ENCODE results near the gene ARHGAP22.

Gene ARHGAP22

GRCh38 chr10:48633381-48634197 lies 28.7 kb upstream of the ARHGAP22 start:
- DNase-seq = no peak

GRCh38 chr10:48632166-48632565 lies 27.3 kb upstream of the ARHGAP22 start:
- no peak for DNase-seq

- DNase-seq = no peak
Measured at GRCh38 chr10:48627984-48628609, 23.2 kb upstream of the ARHGAP22 start.

DNA sequence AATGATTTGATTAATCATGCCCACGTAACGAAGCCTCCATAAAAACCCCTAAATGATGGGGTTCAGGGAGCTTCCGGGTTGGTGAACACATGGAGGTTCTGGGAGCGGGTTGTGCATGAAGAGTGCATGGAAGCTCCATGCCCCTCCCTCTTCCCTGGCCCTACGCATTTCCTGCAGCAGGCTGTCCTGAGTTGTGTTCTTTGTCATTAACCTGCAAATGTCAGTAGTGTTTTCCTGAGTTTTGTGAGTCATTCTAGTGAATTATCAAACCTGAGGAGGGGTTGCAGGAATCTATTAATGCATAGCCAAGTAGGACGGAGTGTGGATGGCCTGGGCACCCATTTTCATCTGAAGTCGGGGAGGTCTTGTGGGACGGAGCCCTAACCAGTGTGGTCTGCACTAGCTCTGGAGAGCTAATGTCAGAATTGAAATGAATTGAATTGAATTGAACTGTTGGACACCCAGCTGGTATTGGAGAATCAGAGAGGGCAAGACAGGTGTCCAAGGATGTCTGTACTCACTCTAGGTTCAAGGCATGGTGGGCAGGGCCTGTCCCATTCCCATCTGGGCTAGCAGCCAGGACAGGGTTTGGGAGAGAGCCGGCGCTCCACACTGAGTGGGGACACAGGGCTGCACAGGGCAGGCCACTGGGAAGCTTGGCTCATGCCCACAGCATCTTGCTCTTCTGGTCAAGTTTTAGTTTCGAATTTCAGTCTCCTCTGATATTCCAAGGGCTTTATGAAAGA lies 22.3 kb upstream of the ARHGAP22 start:
- no peak for DNase-seq

GRCh38 chr10:48626447-48626846 lies 21.6 kb upstream of the ARHGAP22 start:
- DNase-seq = no peak

GRCh38 chr10:48625826-48626134 lies 20.9 kb upstream of the ARHGAP22 start:
- no peak for DNase-seq

- DNase-seq = peak; percentile 15 to 45
Measured at GRCh38 chr10:48623607-48624132, 18.8 kb upstream of the ARHGAP22 start.

GRCh38 chr10:48623009-48623408 lies 18.1 kb upstream of the ARHGAP22 start:
- DNase-seq = no peak

- no peak for DNase-seq
Measured at GRCh38 chr10:48620719-48621118, 15.8 kb upstream of the ARHGAP22 start.

DNA sequence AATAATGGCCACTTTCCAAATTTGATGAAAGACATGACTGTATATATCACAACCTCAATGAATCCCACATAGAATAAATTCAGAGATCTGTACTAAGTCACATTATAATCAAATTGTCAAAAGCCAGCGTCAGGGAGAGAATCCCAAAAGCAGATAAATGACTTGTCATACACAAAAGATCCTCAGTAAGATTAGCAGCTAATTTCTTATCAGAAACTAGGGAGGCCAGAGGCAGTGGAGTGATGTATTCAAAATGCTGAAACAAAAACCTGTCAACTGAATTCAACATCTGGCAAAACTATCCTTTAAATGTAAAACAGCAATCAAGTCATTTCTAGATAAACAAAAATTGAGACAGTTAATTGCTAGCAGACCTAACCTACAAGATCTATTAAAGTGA lies 11.6 kb upstream of the ARHGAP22 start:
- DNase-seq = no peak

DNA sequence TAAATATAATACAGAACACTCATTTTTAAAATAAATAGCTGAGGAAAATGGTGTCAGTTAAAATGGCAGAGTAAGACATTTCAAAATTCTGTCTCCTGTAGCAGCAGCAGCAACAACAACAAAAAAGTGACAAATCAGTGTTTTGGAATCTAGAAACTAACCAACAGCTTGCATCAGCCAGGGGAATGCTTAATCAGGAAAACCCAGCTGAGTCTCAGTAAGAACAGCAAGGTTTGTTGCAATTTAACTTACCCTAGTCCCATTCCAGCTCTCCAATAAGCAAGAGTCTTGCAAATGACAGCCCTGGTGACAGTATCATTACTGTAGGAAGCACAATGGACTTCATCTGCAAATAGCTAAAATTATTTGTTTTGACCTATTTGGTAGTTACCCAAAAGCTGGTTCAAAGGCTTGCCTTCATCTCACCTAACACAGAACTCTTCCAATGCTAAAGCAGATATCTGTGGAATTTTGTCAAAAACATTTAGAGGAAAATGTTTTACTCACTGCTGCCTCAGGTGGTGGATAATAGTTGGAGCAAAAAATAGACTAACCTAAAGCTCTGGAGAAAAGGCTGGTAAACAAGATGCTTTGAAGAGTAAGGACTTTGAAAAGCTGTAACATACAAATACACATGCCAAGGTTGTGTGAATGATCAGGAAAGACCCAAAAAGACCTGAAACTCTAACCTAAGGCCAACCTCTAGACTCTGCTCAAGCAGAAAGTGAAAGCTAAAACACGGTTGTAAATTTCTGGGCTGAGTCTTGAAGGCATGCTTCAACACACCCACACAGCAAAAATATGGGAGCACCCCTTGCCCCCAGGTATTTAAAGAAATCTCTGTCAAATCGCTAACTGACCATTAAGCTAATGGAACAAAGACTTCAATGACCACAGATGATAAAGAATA lies 9.9 kb upstream of the ARHGAP22 start:
- peak; percentile 33 to 62 for DNase-seq

DNA sequence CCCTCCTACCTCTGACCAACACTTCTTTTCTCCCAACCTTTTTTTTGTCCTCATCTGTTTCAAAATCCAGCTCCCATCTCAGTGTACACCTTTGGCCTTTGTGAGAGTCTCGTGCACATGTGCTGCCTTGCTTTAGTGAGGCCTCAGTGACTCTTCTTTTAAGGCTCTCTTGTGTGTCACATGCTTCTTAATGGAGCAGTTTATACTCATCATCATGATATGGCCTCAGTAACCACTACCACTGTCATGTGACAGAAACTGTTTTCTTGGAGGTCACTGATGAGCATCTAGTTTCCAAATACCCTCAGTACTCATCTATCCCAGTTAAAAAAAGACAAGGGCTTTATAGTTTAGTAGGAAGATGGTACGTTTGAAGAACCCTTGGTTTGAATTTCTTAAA lies 8.1 kb upstream of the ARHGAP22 start:
- no peak for DNase-seq

- no peak for DNase-seq
Measured at GRCh38 chr10:48612236-48612943, 7.5 kb upstream of the ARHGAP22 start.

GRCh38 chr10:48611133-48611532 lies 6.3 kb upstream of the ARHGAP22 start:
- no peak for DNase-seq

- no peak for DNase-seq
Measured at GRCh38 chr10:48610585-48611093, 5.8 kb upstream of the ARHGAP22 start.

DNA sequence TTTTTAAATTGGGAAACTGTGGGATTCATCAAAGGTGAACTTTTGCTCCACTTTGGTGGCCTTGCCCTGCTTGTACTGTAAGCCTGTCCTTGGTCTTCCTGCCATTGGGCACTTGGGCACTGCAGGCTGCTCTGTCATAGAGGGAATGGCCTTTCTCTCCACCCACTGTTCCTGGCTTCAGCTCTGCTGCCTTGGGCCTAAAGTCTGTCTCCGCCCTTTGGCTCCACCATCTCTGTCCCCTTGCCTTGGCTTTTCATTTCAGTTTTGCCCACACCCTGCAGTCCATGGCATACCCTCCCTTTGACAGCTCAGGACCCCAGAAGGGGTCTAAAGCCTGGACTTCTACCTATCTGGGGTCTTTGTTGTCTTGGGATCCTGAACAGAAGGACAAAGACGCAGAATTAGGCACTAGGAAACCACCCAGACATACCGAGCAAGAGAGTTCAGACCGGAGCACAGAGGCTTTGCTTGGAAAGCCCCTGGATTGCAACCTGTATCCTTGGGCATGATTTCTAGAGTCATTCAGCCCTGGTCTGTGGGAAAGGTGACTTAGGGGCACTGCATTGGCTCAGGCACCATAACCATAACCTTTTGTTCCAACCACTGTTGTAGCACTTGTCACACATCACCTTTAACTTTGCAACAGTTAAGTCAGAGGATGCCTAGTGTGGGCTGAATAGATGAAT lies 5.2 kb upstream of the ARHGAP22 start:
- DNase-seq = no peak

GRCh38 chr10:48609441-48609840 lies 4.6 kb upstream of the ARHGAP22 start:
- DNase-seq = no peak

DNA sequence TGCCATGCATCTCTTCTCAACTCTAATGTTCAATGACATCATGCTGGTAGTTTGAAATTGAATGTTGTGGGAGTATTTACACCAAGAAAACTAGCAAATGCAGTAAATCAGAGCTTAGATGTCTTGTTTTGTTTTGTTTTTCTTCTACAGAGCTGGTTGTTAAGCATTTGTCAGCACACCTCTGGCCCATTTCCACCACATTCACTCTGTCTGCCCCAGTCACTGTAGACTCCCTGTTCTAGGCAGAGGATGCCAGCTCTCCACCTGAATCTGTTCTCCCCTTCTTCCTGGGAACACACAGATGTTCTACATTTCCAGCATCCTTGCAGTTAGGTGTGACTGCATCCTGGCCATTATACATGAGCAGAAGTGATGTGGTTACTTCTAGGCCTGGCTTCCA lies 4.1 kb upstream of the ARHGAP22 start:
- no peak for DNase-seq

- DNase-seq = peak; percentile 30 to 45
Measured at GRCh38 chr10:48608279-48608681, 3.4 kb upstream of the ARHGAP22 start.

DNA sequence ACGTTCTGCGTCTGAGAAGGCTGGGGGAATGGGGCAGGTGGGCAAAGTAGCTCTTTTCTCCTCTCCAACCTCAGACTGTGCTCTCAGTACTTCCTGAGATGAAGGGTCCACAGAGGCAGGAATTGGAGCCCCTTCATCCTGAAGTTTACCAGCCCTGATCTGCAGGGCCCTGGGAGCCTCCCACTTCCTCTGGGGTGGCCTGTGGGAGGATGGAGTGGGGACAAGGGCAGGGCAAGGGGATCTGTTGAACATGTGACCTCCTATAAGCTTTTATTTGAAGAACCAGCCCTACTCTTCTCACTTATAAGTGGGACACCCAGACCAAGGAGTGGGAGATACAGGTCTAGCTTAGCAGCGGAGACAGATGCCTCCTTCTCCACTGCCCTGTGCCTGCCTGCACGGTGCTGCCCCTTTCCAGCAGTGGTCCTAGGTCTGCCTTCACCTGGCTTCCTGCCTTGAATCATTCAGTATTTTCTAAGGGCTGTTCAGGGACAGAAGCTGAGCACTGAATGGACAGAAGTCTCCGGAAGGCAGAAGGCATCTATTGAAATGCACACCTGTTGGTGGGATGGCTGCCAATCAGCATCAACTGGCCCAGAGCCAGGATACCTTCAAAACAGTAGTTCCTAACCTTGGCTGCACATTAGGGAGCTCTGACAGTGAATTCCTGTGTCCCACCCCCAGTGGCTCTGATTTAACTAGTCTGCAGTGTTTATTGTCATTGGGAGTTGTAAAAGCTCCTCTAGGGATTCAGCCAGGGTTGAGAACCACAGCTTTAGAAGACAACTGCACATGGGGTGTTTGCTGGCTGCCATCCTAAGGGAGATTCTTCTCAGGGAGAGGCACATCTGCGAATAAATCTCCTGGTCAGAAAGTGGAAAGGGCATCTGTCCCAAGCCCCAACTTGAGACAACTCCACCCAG lies 2.7 kb upstream of the ARHGAP22 start:
- peak in 1 of 2 experiments; percentile 11 for DNase-seq

All from Kasumi-1 (cell line).